ENCODE results near the gene TNFSF13.
"Not testable (repeated sequence)": the region's sequence is repeated elsewhere in the genome, so short reads cannot be mapped to it uniquely, and the experiment has no call there.

Gene TNFSF13

DNA sequence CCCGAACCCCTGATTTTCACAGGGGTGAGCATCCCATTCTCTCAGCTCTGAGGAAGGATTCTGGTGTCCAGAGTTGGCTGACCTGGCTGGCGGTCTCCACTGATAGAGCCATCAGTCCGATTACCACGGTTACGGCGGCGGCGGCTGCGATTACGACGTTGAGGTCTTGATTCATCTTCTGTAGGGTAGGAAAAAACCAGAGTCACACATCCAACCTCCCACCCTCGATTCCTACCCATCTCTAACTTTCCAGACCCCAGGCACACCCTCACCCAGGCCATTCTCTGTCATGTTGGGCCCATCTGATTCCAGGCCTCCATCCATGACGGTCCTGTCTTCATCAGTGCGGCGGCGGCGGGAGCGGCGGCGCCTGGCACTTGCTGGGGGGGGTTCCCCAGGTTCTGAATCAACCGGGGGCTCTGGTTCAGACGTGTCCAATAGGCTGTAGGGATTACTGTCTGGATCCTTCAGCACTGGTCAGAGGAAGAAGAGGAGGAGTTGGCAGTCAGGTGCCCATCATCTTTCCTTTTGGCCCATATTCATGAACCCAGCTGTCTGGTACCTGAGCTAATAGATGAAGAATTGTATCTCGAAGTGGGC lies 34.0 kb downstream of the TNFSF13 start:
- DNase-seq, result no peak

DNA sequence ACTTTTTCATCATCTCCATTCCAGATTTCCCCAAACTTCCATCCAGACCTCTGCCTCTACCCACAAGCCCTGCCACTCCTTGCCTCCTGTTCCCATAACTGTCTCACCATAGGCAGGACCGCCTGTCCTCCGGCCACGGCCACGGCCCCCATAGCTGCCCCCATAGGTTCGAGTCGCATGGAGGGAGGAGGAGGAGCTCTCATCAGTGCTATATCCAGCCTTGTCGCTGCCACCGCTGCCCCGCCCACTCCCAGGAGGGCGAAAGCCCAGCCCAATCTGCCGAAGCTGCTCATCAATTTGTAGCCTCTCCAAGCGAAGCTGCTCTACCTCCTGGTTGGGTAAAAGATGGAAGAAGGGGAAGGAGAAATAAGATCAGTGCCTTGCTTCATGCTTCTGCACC lies 34.7 kb downstream of the TNFSF13 start:
- no peak for DNase-seq

DNA sequence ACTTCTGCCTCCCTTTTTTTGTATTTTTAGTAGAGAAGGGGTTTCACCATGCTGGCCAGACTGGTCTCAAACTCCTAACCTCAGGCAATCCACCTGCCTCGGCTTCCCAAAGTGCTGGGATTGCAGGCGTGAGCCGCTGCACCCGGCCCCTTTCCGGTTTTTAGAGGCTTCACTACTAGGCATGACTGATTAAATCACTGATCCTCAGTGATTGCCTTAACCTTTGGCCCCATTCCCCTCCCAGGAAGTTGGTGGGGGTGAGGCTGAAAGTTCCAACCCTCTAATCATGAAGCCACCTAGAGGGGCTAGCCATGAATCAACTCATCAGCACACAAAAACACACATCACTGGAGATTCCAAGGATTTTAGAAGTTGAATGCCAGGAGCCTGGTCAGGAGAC lies 39.0 kb downstream of the TNFSF13 start:
- not testable (repeated sequence) for DNase-seq

DNA sequence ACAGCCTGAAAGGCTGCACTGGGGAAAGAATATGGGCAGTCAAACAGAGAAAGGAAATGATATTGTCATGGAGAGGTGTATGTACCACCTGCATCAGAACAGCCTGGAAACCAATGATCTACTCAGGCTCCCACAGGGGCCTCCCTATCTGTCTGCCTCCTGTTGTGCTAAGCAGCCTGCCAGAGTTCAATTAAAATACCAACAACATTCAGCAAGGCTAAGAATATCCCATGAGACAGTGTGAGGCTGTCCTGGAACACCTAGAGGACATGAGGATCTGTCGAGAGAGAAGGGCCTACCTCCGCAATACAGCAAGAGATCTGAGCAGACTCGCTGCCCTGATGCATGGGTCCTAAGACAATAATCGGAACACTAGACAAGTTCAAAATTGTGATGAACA lies 47.7 kb downstream of the TNFSF13 start:
- DNase-seq, result no peak

DNA sequence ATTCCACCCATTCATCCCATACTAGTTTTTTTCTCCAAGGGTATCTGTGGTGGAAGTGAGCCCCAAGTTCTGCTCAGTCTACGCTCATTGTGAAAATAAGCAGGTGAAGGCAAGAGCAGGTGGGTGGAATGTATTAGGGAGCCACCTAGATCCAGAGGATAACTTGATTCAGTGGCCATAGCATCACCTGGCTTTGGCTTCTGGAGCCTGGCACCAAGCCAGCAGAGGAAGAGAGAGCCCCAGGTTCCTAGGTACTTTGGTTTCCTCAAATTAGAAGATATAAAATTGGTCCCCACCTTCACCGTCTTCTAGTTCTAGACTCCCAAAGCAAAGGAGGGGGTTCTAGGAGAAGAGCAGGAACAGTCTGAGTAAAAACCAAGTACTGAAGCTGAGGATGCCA lies 52.1 kb downstream of the TNFSF13 start:
- no peak for DNase-seq

All from left hindlimb (tissue), 1 donor.